HCT116 (cell line): ENCODE measurements around the gene TMEM26. TPM values are rescaled to one million over a fixed set of nuclear protein-coding genes. Genes with fewer than 3 reads are reported as not detected.

Experiments
- ATAC-seq: fragments of 200-7000 bp; cut with Tn5 transposase; 2 replicates; pipeline ENCODE4 v1.9.1; 2020; ENCODE audit warnings: mild to moderate bottlenecking, moderate library complexity
- BruUV-seq: library from RNA; stranded (reverse); fragments of 400-500 nt; replicated peaks from 2 replicates; lab custom pipeline; 2021; lab: Mats Ljungman, UMichigan
- CTCF ChIA-PET: fragments of 300-600 bp; sonication (Branson Sonifier 250); formaldehyde crosslinking; loops from one replicate; lab custom pipeline; 2021; ENCODE audit warnings: antibody characterized with exemption; lab: Charles Lee
- POLR2A ChIA-PET: fragments of 300-600, 350-600 bp; sonication (Branson Sonifier 250); formaldehyde crosslinking; loops from one replicate; lab custom pipeline; 2021; ENCODE audit warnings: antibody characterized with exemption; lab: Charles Lee
- RAD21 ChIA-PET, 2 experiments: fragments of 300-600 bp; sonication (Branson Sonifier 250); formaldehyde crosslinking; loops; one replicate each; lab custom pipeline; 2023; ENCODE audit warnings: low total read pairs in 2 of 2; ENCODE audit not compliant: uncharacterized antibody in 2 of 2, unreplicated experiment in 2 of 2, low non-redundant PET in 1 of 2; lab: Charles Lee
- DNase-seq: peaks from one replicate; pipeline ENCODE4 v3.0.0-alpha.2; 2010; ENCODE audit warnings: low read depth, low spot score
- H2AFZ ChIP-seq: fragments of 200-600 bp; shearing (Covaris generic), sonication (generic); 2 replicates; pipeline ENCODE4 v1.6.1; 2017; ENCODE audit warnings: low read depth, mixed run types, mixed read lengths, antibody characterized with exemption, low read length; ENCODE audit not compliant: poor library complexity, severe bottlenecking
- H3K27ac ChIP-seq: 2 replicates; pipeline ENCODE4 v1.5.1; 2012; ENCODE audit warnings: low read depth, low read length
- H3K27me3 ChIP-seq: fragments of 200-600 bp; sonication (generic); 2 replicates; pipeline ENCODE4 v1.6.1; 2016; ENCODE audit warnings: mixed run types, low read length, mixed read lengths; ENCODE audit not compliant: insufficient read depth
- H3K36me3 ChIP-seq, 2 experiments: fragments of 200-500 bp in 1 of 2; fragments of 200-600 bp in 1 of 2; sonication (Bioruptor generic) in 1 of 2; sonication (generic) in 1 of 2; 2 replicates each; pipeline versions ENCODE4 v1.5.1 to v1.6.1; 2014 to 2016; ENCODE audit warnings: low read length in 2 of 2, inconsistent platforms in 1 of 2, mixed read lengths in 1 of 2, mixed run types in 1 of 2; ENCODE audit not compliant: insufficient read depth in 2 of 2, control insufficient read depth in 1 of 2
- H3K4me1 ChIP-seq, 2 experiments: fragments of 200-600 bp in 1 of 2; sonication (generic) in 1 of 2; 2 replicates each; pipeline versions ENCODE4 v1.5.1 to v1.6.1; 2012 to 2017; ENCODE audit warnings: low read length in 2 of 2, inconsistent platforms in 1 of 2, mild to moderate bottlenecking in 1 of 2, mixed read lengths in 1 of 2, mixed run types in 1 of 2, moderate library complexity in 1 of 2; ENCODE audit not compliant: insufficient read depth in 2 of 2, control insufficient read depth in 1 of 2
- H3K4me2 ChIP-seq: fragments of 200-600 bp; sonication (generic); 2 replicates; pipeline ENCODE4 v1.6.1; 2017; ENCODE audit warnings: mixed run types, low read length, mixed read lengths
- H3K4me3 ChIP-seq, 2 experiments: fragments of 200-600 bp in 1 of 2; sonication (generic) in 1 of 2; replicated peaks in 1 of 2; 2 replicates each; pipeline ENCODE4 v1.5.1; 2011 to 2016; ENCODE audit warnings: low read length in 2 of 2, control low read depth in 1 of 2, low read depth in 1 of 2, mild to moderate bottlenecking in 1 of 2, mixed read lengths in 1 of 2, mixed run types in 1 of 2
- H3K79me2 ChIP-seq: fragments of 200-600 bp; sonication (generic); 2 replicates; pipeline ENCODE4 v1.6.1; 2017; ENCODE audit warnings: mild to moderate bottlenecking, mixed run types, low read length, moderate library complexity, mixed read lengths; ENCODE audit not compliant: insufficient read depth
- H3K9ac ChIP-seq: fragments of 200-600 bp; sonication (generic); 2 replicates; pipeline ENCODE4 v1.6.1; 2016; ENCODE audit warnings: low read length, mixed read lengths
- H3K9me2 ChIP-seq: fragments of 200-600 bp; sonication (generic), shearing (Covaris generic); 2 replicates; pipeline ENCODE4 v1.6.1; 2017; ENCODE audit warnings: mixed run types, mild to moderate bottlenecking, moderate library complexity; ENCODE audit not compliant: insufficient read depth
- H3K9me3 ChIP-seq, 2 experiments: fragments of 200-500 bp in 1 of 2; fragments of 200-600 bp in 1 of 2; sonication (Bioruptor generic) in 1 of 2; sonication (generic) in 1 of 2; 2 replicates each; pipeline ENCODE4 v1.6.1; 2014 to 2017; ENCODE audit warnings: low read length in 2 of 2, mixed read lengths in 2 of 2, inconsistent platforms in 1 of 2, low read depth in 1 of 2, mild to moderate bottlenecking in 1 of 2, mixed run types in 1 of 2, moderate library complexity in 1 of 2; ENCODE audit not compliant: control insufficient read depth in 1 of 2, insufficient read depth in 1 of 2
- H4K20me1 ChIP-seq: fragments of 200-600 bp; sonication (generic), shearing (Covaris generic); 2 replicates; pipeline ENCODE4 v1.6.1; 2017; ENCODE audit warnings: mixed run types, mild to moderate bottlenecking, moderate library complexity; ENCODE audit not compliant: insufficient read depth
- CEBPB ChIP-seq: IDR thresholded peaks from 2 replicates; pipeline ENCODE4 v1.6.1; 2012; ENCODE audit warnings: low read depth
- EZH2 ChIP-seq: fragments of 200-600 bp; sonication (generic); IDR thresholded peaks from 2 replicates; pipeline ENCODE4 v1.6.1; 2017; ENCODE audit warnings: antibody characterized with exemption, mixed run types
- JUND ChIP-seq: IDR thresholded peaks from 2 replicates; pipeline ENCODE4 v1.6.1; 2012
- RAD21 ChIP-seq: IDR thresholded peaks from 2 replicates; pipeline ENCODE4 v1.6.1; 2012; ENCODE audit warnings: low read depth, mild to moderate bottlenecking
- TCF7L2 ChIP-seq: IDR thresholded peaks from 2 replicates; pipeline ENCODE4 v1.7.0; 2011; ENCODE audit warnings: borderline replicate concordance, inconsistent platforms; ENCODE audit not compliant: insufficient read depth, insufficient read length; ENCODE audit errors: extremely low read depth
- ZFX ChIP-seq: fragments of 450-650 bp; IDR thresholded peaks from 2 replicates; pipeline ENCODE4 v1.6.1; 2017
- intact Hi-C: fragments of 100-400 bp; cut with micrococcal nuclease; formaldehyde crosslinking; loops from 2 replicates; pipeline ENCODE4 v1.10.0; 2022
- total RNA-seq: library from RNA; stranded (reverse); gene quantifications from one replicate; pipeline ENCODE4 v1.2.1, GENCODE V29; 2021; ENCODE audit not compliant: unreplicated experiment
- TF ChIP-seq, protein P1 (sequence below): IDR thresholded peaks from 2 replicates; pipeline ENCODE4 v1.6.1; 2012; ENCODE audit warnings: low read depth
- TF ChIP-seq, protein P2 (sequence below), 3 experiments: fragments of 200-600 bp in 1 of 3; sonication (generic) in 1 of 3; IDR thresholded peaks in 2 of 3; conservative IDR thresholded peaks in 1 of 3; 2 replicates each; pipeline ENCODE4 v1.5.1; 2012 to 2017; ENCODE audit warnings: low read depth in 2 of 3, low read length in 2 of 3, antibody characterized with exemption in 1 of 3, borderline replicate concordance in 1 of 3, control low read depth in 1 of 3, mild to moderate bottlenecking in 1 of 3, mixed read lengths in 1 of 3, mixed run types in 1 of 3, moderate library complexity in 1 of 3; ENCODE audit not compliant: insufficient read depth in 1 of 3

The TMEM26 gene
- total RNA-seq, 1 experiment from 2014 or later: not detected

DNA sequence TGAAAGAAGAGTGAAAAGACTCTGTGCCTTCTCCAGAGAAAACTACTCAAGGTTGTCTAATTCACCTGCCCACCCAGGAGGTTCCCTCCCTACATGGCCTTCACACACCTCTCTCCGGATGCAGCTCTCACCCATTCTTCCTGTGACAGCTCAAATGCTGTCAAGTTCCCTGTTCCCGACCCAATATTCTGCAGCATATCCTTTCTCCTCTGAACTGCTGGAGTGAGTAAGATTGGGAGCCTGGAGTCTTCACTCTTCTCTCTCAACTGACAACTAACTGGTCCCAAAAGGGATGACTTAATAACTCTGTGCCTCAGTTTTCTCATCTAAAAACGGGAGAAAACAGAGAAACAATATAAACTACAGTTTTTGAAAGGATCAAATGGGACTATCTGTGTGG, 5.1 kb downstream of the TMEM26 start:
- ChIA-PET POLR2A (no interaction called here), CTCF (no interaction called here)
- no peak for ATAC-seq

More for the DNA sequence above, 5.1 kb downstream of the TMEM26 start:
- TF ChIP-seq, protein P1, sequence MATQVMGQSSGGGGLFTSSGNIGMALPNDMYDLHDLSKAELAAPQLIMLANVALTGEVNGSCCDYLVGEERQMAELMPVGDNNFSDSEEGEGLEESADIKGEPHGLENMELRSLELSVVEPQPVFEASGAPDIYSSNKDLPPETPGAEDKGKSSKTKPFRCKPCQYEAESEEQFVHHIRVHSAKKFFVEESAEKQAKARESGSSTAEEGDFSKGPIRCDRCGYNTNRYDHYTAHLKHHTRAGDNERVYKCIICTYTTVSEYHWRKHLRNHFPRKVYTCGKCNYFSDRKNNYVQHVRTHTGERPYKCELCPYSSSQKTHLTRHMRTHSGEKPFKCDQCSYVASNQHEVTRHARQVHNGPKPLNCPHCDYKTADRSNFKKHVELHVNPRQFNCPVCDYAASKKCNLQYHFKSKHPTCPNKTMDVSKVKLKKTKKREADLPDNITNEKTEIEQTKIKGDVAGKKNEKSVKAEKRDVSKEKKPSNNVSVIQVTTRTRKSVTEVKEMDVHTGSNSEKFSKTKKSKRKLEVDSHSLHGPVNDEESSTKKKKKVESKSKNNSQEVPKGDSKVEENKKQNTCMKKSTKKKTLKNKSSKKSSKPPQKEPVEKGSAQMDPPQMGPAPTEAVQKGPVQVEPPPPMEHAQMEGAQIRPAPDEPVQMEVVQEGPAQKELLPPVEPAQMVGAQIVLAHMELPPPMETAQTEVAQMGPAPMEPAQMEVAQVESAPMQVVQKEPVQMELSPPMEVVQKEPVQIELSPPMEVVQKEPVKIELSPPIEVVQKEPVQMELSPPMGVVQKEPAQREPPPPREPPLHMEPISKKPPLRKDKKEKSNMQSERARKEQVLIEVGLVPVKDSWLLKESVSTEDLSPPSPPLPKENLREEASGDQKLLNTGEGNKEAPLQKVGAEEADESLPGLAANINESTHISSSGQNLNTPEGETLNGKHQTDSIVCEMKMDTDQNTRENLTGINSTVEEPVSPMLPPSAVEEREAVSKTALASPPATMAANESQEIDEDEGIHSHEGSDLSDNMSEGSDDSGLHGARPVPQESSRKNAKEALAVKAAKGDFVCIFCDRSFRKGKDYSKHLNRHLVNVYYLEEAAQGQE: no peak
- TF ChIP-seq EZH2 (no peak), ZFX (no peak), TCF7L2 (no peak), CEBPB (no peak), JUND (no peak), RAD21 (no peak)
- TF ChIP-seq, protein P2, sequence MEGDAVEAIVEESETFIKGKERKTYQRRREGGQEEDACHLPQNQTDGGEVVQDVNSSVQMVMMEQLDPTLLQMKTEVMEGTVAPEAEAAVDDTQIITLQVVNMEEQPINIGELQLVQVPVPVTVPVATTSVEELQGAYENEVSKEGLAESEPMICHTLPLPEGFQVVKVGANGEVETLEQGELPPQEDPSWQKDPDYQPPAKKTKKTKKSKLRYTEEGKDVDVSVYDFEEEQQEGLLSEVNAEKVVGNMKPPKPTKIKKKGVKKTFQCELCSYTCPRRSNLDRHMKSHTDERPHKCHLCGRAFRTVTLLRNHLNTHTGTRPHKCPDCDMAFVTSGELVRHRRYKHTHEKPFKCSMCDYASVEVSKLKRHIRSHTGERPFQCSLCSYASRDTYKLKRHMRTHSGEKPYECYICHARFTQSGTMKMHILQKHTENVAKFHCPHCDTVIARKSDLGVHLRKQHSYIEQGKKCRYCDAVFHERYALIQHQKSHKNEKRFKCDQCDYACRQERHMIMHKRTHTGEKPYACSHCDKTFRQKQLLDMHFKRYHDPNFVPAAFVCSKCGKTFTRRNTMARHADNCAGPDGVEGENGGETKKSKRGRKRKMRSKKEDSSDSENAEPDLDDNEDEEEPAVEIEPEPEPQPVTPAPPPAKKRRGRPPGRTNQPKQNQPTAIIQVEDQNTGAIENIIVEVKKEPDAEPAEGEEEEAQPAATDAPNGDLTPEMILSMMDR (IDR thresholded peaks at IDR 0.05 in 2 of 3, conservative IDR thresholded peaks at IDR 0.05 in 1 of 3; ENCODE audit: borderline replicate concordance in 1 of 3, insufficient read depth in 1 of 3, low read depth in 2 of 3, low read length in 2 of 3): no peak
- no peak overlapping the region for H3K4me2 ChIP-seq
- H3K4me3 ChIP-seq: no peak overlapping the region
- no peaks in the 10 kb centered on the region for H3K4me1 ChIP-seq
- no peaks in the 10 kb centered on the region for H3K9me3 ChIP-seq
- no TSS peak for BruUV-seq
- H3K9ac ChIP-seq: no peak overlapping the region
- H4K20me1 ChIP-seq: no peaks in the 10 kb centered on the region
- RAD21 ChIA-PET: no interaction called here
- H3K79me2 ChIP-seq: no peaks in the 10 kb centered on the region
- H2AFZ ChIP-seq: no peak overlapping the region
- no peak overlapping the region for H3K27ac ChIP-seq
- no peak for DNase-seq
- no peaks in the 10 kb centered on the region for H3K27me3 ChIP-seq
- intact Hi-C loops: no loop called here
- no peaks in the 10 kb centered on the region; the same call in 1 of the 2 replicates for H3K9me2 ChIP-seq
- no peaks in the 10 kb centered on the region for H3K36me3 ChIP-seq
